ENCODE results near the gene SCARF2. TPM values are rescaled to one million over a fixed set of nuclear protein-coding genes. Genes with fewer than 3 reads are reported as not detected.

The SCARF2 gene
- total RNA-seq, 1 experiment from 2014 or later, result 26.3 TPM

GRCh38 chr22:20423008-20423905, 14.4 kb downstream of the SCARF2 start:
- CTCF ChIA-PET, result interaction anchor here (1.9 kb wide), 1 partner anchor 33 kb away, joined by 9 read pairs; no protein-coding TSS in a partner anchor
- no peak for ATAC-seq
- TF ChIP-seq ZNF121 (CRISPR knock-in tag; IDR thresholded peaks at IDR 0.05), result no peak
- no peak for TF ChIP-seq ZSCAN18 (CRISPR knock-in tag; IDR thresholded peaks at IDR 0.05)
- no peak for TF ChIP-seq AFF4 (CRISPR knock-in tag; IDR thresholded peaks at IDR 0.05; ENCODE audit: borderline replicate concordance)
- TF ChIP-seq JAZF1 (CRISPR knock-in tag; IDR thresholded peaks at IDR 0.05), result no peak
- no peak for TF ChIP-seq ZNF671 (CRISPR knock-in tag; IDR thresholded peaks at IDR 0.05)
- TF ChIP-seq RELA (CRISPR knock-in tag; IDR thresholded peaks at IDR 0.05; ENCODE audit: borderline replicate concordance), result no peak
- TF ChIP-seq ZNF512 (CRISPR knock-in tag; IDR thresholded peaks at IDR 0.05; ENCODE audit: borderline replicate concordance), result no peak
- no peak for TF ChIP-seq JUN (CRISPR knock-in tag; IDR thresholded peaks at IDR 0.05)
- no peak for TF ChIP-seq ZNF423 (CRISPR knock-in tag; IDR thresholded peaks at IDR 0.05)
- no peak for TF ChIP-seq GRHL2 (CRISPR knock-in tag; IDR thresholded peaks at IDR 0.05; ENCODE audit: insufficient replicate concordance, severe bottlenecking)
- TF ChIP-seq ZNF532 (CRISPR knock-in tag; IDR thresholded peaks at IDR 0.05; ENCODE audit: borderline replicate concordance), result no peak
- TF ChIP-seq ARID4B (CRISPR knock-in tag; IDR thresholded peaks at IDR 0.05; ENCODE audit: borderline replicate concordance), result no peak
- TF ChIP-seq ZBTB21 (CRISPR knock-in tag; IDR thresholded peaks at IDR 0.05; ENCODE audit: borderline replicate concordance), result no peak
- no peak for TF ChIP-seq CREB1 (CRISPR knock-in tag; IDR thresholded peaks at IDR 0.05)
- TF ChIP-seq SOX15 (CRISPR knock-in tag; IDR thresholded peaks at IDR 0.05), result no peak
- no peak for TF ChIP-seq ZNF425 (CRISPR knock-in tag; conservative IDR thresholded peaks at IDR 0.05)
- no peak for TF ChIP-seq SMAD4 (CRISPR knock-in tag; IDR thresholded peaks at IDR 0.05)
- TF ChIP-seq EMX1 (CRISPR knock-in tag; IDR thresholded peaks at IDR 0.05), result no peak

More at GRCh38 chr22:20423008-20423905, 14.4 kb downstream of the SCARF2 start:
- no peaks in the 10 kb centered on the region for H3K9me3 Mint-ChIP-seq
- H3K27ac Mint-ChIP-seq, result peak overlapping the region; percentile 83
- DNase-seq (ENCODE audit: low spot score), result no peak
- POLR2A ChIA-PET, result no interaction called here
- H3K4me3 Mint-ChIP-seq, result no peak overlapping the region
- peaks cover 8% of the 10 kb centered on the region for H3K4me1 Mint-ChIP-seq
- peaks cover 2% of the 10 kb centered on the region; the same call in 1 of the 2 replicates for H3K27me3 Mint-ChIP-seq (ENCODE audit: low read depth)
- peaks cover 6% of the 10 kb centered on the region for H3K36me3 Mint-ChIP-seq

Measured in WTC11 (cell line).